ENCODE results near the gene RNF128. TPM values are rescaled to one million over a fixed set of nuclear protein-coding genes. Genes with fewer than 3 reads are reported as not detected.

Gene RNF128
- polyA plus RNA-seq, result 100 to 1,000 TPM in 1 of 4 donors, 10 to 100 TPM in 3; 38.2 to 138 (median 43.1) TPM
- long read RNA-seq, donor 1, transcript RNF128-201 (7 exons, 2,817 nt), result major isoform, 101 of 126 reads
- long read RNA-seq, donor 1, transcript RNF128-202 (7 exons, 2,654 nt), result minor isoform, 11 of 126 reads
- long read RNA-seq, donor 1, partial matches to known transcripts, result 14 of 126 reads
- long read RNA-seq, donor 1, other reads (novel, unspliced or antisense), result 0 of 126 reads
- long read RNA-seq, donor 2, transcript RNF128-201 (7 exons, 2,817 nt), result major isoform, 13 of 15 reads
- long read RNA-seq, donor 2, partial matches to known transcripts, result 0 of 15 reads
- long read RNA-seq, donor 2, other reads (novel, unspliced or antisense), result 0 of 15 reads
- long read RNA-seq, donor 3, transcript RNF128-201 (7 exons, 2,817 nt), result major isoform, 9 of 9 reads
- long read RNA-seq, donor 3, partial matches to known transcripts, result 0 of 9 reads
- long read RNA-seq, donor 3, other reads (novel, unspliced or antisense), result 0 of 9 reads
- long read RNA-seq, donor 4, partial matches to known transcripts, result 0 of 1 reads
- long read RNA-seq, donor 4, other reads (novel, unspliced or antisense), result 0 of 1 reads
- long read RNA-seq, donor 5, partial matches to known transcripts, result 0 of 3 reads
- long read RNA-seq, donor 5, other reads (novel, unspliced or antisense), result 0 of 3 reads
- long read RNA-seq, donor 6, transcript RNF128-201 (7 exons, 2,817 nt), result major isoform, 32 of 128 reads
- long read RNA-seq, donor 6, partial matches to known transcripts, result 93 of 128 reads
- long read RNA-seq, donor 6, other reads (novel, unspliced or antisense), result 0 of 128 reads
- long read RNA-seq, donor 7, result 0 reads
- long read RNA-seq, donor 8, result 0 reads
- long read RNA-seq, donor 9, partial matches to known transcripts, result 0 of 4 reads
- long read RNA-seq, donor 9, other reads (novel, unspliced or antisense), result 0 of 4 reads
- long read RNA-seq, donor 10, transcript RNF128-201 (7 exons, 2,817 nt), result major isoform, 27 of 100 reads
- long read RNA-seq, donor 10, partial matches to known transcripts, result 72 of 100 reads
- long read RNA-seq, donor 10, other reads (novel, unspliced or antisense), result 0 of 100 reads

- H3K27ac ChIP-seq (ENCODE audit: low read depth in 1 of 3, low read length in 2 of 3), result peak within 1 kb of the TSS; percentile 50 to 85 (median 71)
- FAIRE-seq (no peak), DNase-seq (peak; percentile 81 to 85)
- H3K27me3 ChIP-seq (ENCODE audit: control insufficient read depth in 3 of 3, insufficient read depth in 3 of 3, low read length in 3 of 3), result peaks cover 0 to 2% (median 0%) of the 10 kb centered on the region in 3 donors
- no peaks in the 10 kb centered on the region for H3K9me3 ChIP-seq (ENCODE audit: control insufficient read depth in 2 of 2, insufficient read depth in 1 of 2, low read depth in 1 of 2, low read length in 1 of 2)
- H3K4me1 ChIP-seq (ENCODE audit: control insufficient read depth in 3 of 3, insufficient read depth in 2 of 3, low read depth in 1 of 3, low read length in 2 of 3), result no peaks in the 10 kb centered on the region
- H3K36me3 ChIP-seq (ENCODE audit: control insufficient read depth in 3 of 3, insufficient read depth in 2 of 3, low read depth in 1 of 3, low read length in 3 of 3), result no peaks in the 10 kb centered on the region
- 3 to 36% (median 4%) methylated on average over 50 to 79 of the region's 79 CpGs for WGBS, 3 donors
- H3K4me3 ChIP-seq (ENCODE audit: low read depth in 1 of 3, low read length in 3 of 3), result peak within 1 kb of the TSS; percentile 34 to 78 (median 75)
Observed at GRCh38 chrX:106726485-106727437, at the start of gene RNF128. TSS of gene RNF128 (plus strand) at chrX:106726701. CDS start at chrX:106726914, 213 bp downstream.

GRCh38 chrX:106680716-106681115 is 45.8 kb upstream of the RNF128 start:
- H3K4me3 ChIP-seq (ENCODE audit: low read depth in 1 of 3, low read length in 3 of 3), result no peak overlapping the region
- H3K27ac ChIP-seq (ENCODE audit: low read depth in 1 of 3, low read length in 2 of 3), result no peak overlapping the region
- H3K9me3 ChIP-seq (ENCODE audit: control insufficient read depth in 2 of 2, insufficient read depth in 1 of 2, low read depth in 1 of 2, low read length in 1 of 2), result peaks cover 0 to 5% of the 10 kb centered on the region in 2 donors
- WGBS, 3 donors, result 54 to 63% (median 55%) methylated on average over 2 of the region's 2 CpGs
- DNase-seq (no peak), FAIRE-seq (no peak)
- no peaks in the 10 kb centered on the region for H3K27me3 ChIP-seq (ENCODE audit: control insufficient read depth in 3 of 3, insufficient read depth in 3 of 3, low read length in 3 of 3)
- H3K4me1 ChIP-seq (ENCODE audit: control insufficient read depth in 3 of 3, insufficient read depth in 2 of 3, low read depth in 1 of 3, low read length in 2 of 3), result no peaks in the 10 kb centered on the region
- no peaks in the 10 kb centered on the region for H3K36me3 ChIP-seq (ENCODE audit: control insufficient read depth in 3 of 3, insufficient read depth in 2 of 3, low read depth in 1 of 3, low read length in 3 of 3)

GRCh38 chrX:106684207-106684606 is 42.3 kb upstream of the RNF128 start:
- DNase-seq (peak in 1 of 2 donors; percentile 20), FAIRE-seq (no peak)
- Histone ChIP-seq H3K9me3 (ENCODE audit: control insufficient read depth in 2 of 2, insufficient read depth in 1 of 2, low read depth in 1 of 2, low read length in 1 of 2) (peaks cover 0 to 5% of the 10 kb centered on the region in 2 donors), H3K27me3 (ENCODE audit: control insufficient read depth in 3 of 3, insufficient read depth in 3 of 3, low read length in 3 of 3) (no peaks in the 10 kb centered on the region), H3K4me1 (ENCODE audit: control insufficient read depth in 3 of 3, insufficient read depth in 2 of 3, low read depth in 1 of 3, low read length in 2 of 3) (no peaks in the 10 kb centered on the region), H3K27ac (ENCODE audit: low read depth in 1 of 3, low read length in 2 of 3) (no peak overlapping the region), H3K36me3 (ENCODE audit: control insufficient read depth in 3 of 3, insufficient read depth in 2 of 3, low read depth in 1 of 3, low read length in 3 of 3) (no peaks in the 10 kb centered on the region), H3K4me3 (ENCODE audit: low read depth in 1 of 3, low read length in 3 of 3) (no peak overlapping the region)
- WGBS, 3 donors, result 51 to 86% (median 67%) methylated on average over 4 of the region's 4 CpGs

- H3K4me3 ChIP-seq (ENCODE audit: low read depth in 1 of 3, low read length in 3 of 3), result no peak overlapping the region
- no peaks in the 10 kb centered on the region for H3K27me3 ChIP-seq (ENCODE audit: control insufficient read depth in 3 of 3, insufficient read depth in 3 of 3, low read length in 3 of 3)
- peak overlapping the region in 2 of 3 donors; percentile 21 to 75 for H3K27ac ChIP-seq (ENCODE audit: low read depth in 1 of 3, low read length in 2 of 3)
- DNase-seq, result peak; percentile 54 to 79
- H3K4me1 ChIP-seq (ENCODE audit: control insufficient read depth in 3 of 3, insufficient read depth in 2 of 3, low read depth in 1 of 3, low read length in 2 of 3), result peaks cover 0 to 5% (median 0%) of the 10 kb centered on the region in 3 donors
- no peaks in the 10 kb centered on the region for H3K36me3 ChIP-seq (ENCODE audit: control insufficient read depth in 3 of 3, insufficient read depth in 2 of 3, low read depth in 1 of 3, low read length in 3 of 3)
- no peak for FAIRE-seq
- no peaks in the 10 kb centered on the region for H3K9me3 ChIP-seq (ENCODE audit: control insufficient read depth in 2 of 2, insufficient read depth in 1 of 2, low read depth in 1 of 2, low read length in 1 of 2)
- WGBS, 3 donors, result 20 to 54% (median 25%) methylated on average over 7 of the region's 7 CpGs
Observed at GRCh38 chrX:106692425-106693065, 34.0 kb upstream of the RNF128 start.

GRCh38 chrX:106696502-106696901 is 30.0 kb upstream of the RNF128 start:
- no peaks in the 10 kb centered on the region for H3K9me3 ChIP-seq (ENCODE audit: control insufficient read depth in 2 of 2, insufficient read depth in 1 of 2, low read depth in 1 of 2, low read length in 1 of 2)
- peaks cover 0 to 5% (median 0%) of the 10 kb centered on the region in 3 donors for H3K4me1 ChIP-seq (ENCODE audit: control insufficient read depth in 3 of 3, insufficient read depth in 2 of 3, low read depth in 1 of 3, low read length in 2 of 3)
- no peaks in the 10 kb centered on the region for H3K27me3 ChIP-seq (ENCODE audit: control insufficient read depth in 3 of 3, insufficient read depth in 3 of 3, low read length in 3 of 3)
- H3K36me3 ChIP-seq (ENCODE audit: control insufficient read depth in 3 of 3, insufficient read depth in 2 of 3, low read depth in 1 of 3, low read length in 3 of 3), result no peaks in the 10 kb centered on the region
- DNase-seq (no peak), FAIRE-seq (no peak)
- no peak overlapping the region for H3K4me3 ChIP-seq (ENCODE audit: low read depth in 1 of 3, low read length in 3 of 3)
- H3K27ac ChIP-seq (ENCODE audit: low read depth in 1 of 3, low read length in 2 of 3), result no peak overlapping the region
- 40 to 50% (median 46%) methylated on average over 3 of the region's 3 CpGs for WGBS, 3 donors

GRCh38 chrX:106698693-106699092 is 27.8 kb upstream of the RNF128 start:
- H3K9me3 ChIP-seq (ENCODE audit: control insufficient read depth in 2 of 2, insufficient read depth in 1 of 2, low read depth in 1 of 2, low read length in 1 of 2), result no peaks in the 10 kb centered on the region
- WGBS, 3 donors, result 63 to 83% (median 71%) methylated on average over 3 of the region's 3 CpGs
- H3K4me3 ChIP-seq (ENCODE audit: low read depth in 1 of 3, low read length in 3 of 3), result no peak overlapping the region
- DNase-seq (no peak), FAIRE-seq (no peak)
- H3K27ac ChIP-seq (ENCODE audit: low read depth in 1 of 3, low read length in 2 of 3), result no peak overlapping the region
- H3K4me1 ChIP-seq (ENCODE audit: control insufficient read depth in 3 of 3, insufficient read depth in 2 of 3, low read depth in 1 of 3, low read length in 2 of 3), result no peaks in the 10 kb centered on the region
- no peaks in the 10 kb centered on the region for H3K36me3 ChIP-seq (ENCODE audit: control insufficient read depth in 3 of 3, insufficient read depth in 2 of 3, low read depth in 1 of 3, low read length in 3 of 3)
- H3K27me3 ChIP-seq (ENCODE audit: control insufficient read depth in 3 of 3, insufficient read depth in 3 of 3, low read length in 3 of 3), result no peaks in the 10 kb centered on the region

GRCh38 chrX:106702636-106703035 is 23.9 kb upstream of the RNF128 start:
- WGBS, 3 donors, result 48 to 83% (median 72%) methylated on average over 1 of the region's 1 CpG
- Histone ChIP-seq H3K9me3 (ENCODE audit: control insufficient read depth in 2 of 2, insufficient read depth in 1 of 2, low read depth in 1 of 2, low read length in 1 of 2) (no peaks in the 10 kb centered on the region), H3K4me3 (ENCODE audit: low read depth in 1 of 3, low read length in 3 of 3) (no peak overlapping the region), H3K36me3 (ENCODE audit: control insufficient read depth in 3 of 3, insufficient read depth in 2 of 3, low read depth in 1 of 3, low read length in 3 of 3) (no peaks in the 10 kb centered on the region), H3K27me3 (ENCODE audit: control insufficient read depth in 3 of 3, insufficient read depth in 3 of 3, low read length in 3 of 3) (no peaks in the 10 kb centered on the region), H3K4me1 (ENCODE audit: control insufficient read depth in 3 of 3, insufficient read depth in 2 of 3, low read depth in 1 of 3, low read length in 2 of 3) (no peaks in the 10 kb centered on the region), H3K27ac (ENCODE audit: low read depth in 1 of 3, low read length in 2 of 3) (no peak overlapping the region)
- FAIRE-seq, result no peak
- DNase-seq, result no peak

Measured in small intestine (tissue), 16 donors.